DMS153 treated with DMSO at 0.1 percent for 48 hours (cell line): Measurements from ENCODE around the gene GRPEL2.

ENCODE experiments used
- DNase-seq: peaks from one replicate; lab custom pipeline; 2025; ENCODE audit not compliant: unreplicated experiment; lab: John Stamatoyannopoulos, UW

The GRPEL2 gene

GRCh38 chr5:149345147-149345891 lies at the start of gene GRPEL2:
GRPEL2 (plus strand) TSS chr5:149345499; CDS start chr5:149345540, 41 bp downstream.
- DNase-seq: peak; percentile 67

- DNase-seq: no peak
Observed at GRCh38 chr5:149297340-149298025, 47.8 kb upstream of the GRPEL2 start.

- no peak for DNase-seq
Observed at GRCh38 chr5:149298163-149298562, 47.1 kb upstream of the GRPEL2 start.

GRCh38 chr5:149298842-149299404 lies 46.4 kb upstream of the GRPEL2 start:
- DNase-seq: no peak

GRCh38 chr5:149299451-149300054 lies 45.7 kb upstream of the GRPEL2 start:
- DNase-seq: no peak

- DNase-seq: no peak
Observed at GRCh38 chr5:149300441-149300840, 44.9 kb upstream of the GRPEL2 start.

- no peak for DNase-seq
Observed at GRCh38 chr5:149301049-149301743, 44.1 kb upstream of the GRPEL2 start.

- DNase-seq: no peak
Observed at GRCh38 chr5:149301744-149302380, 43.4 kb upstream of the GRPEL2 start.

- no peak for DNase-seq
Observed at GRCh38 chr5:149302641-149303040, 42.7 kb upstream of the GRPEL2 start.

- no peak for DNase-seq
Observed at GRCh38 chr5:149303210-149303609, 42.1 kb upstream of the GRPEL2 start.

GRCh38 chr5:149304195-149305078 lies 40.9 kb upstream of the GRPEL2 start:
- DNase-seq: no peak

GRCh38 chr5:149309354-149309753 lies 35.9 kb upstream of the GRPEL2 start:
- DNase-seq: no peak

- DNase-seq: no peak
Observed at GRCh38 chr5:149310488-149310887, 34.8 kb upstream of the GRPEL2 start.

- DNase-seq: no peak
Observed at GRCh38 chr5:149310947-149311658, 34.2 kb upstream of the GRPEL2 start.

- no peak for DNase-seq
Observed at GRCh38 chr5:149313151-149313841, 32.0 kb upstream of the GRPEL2 start.

GRCh38 chr5:149314571-149315111 lies 30.7 kb upstream of the GRPEL2 start:
- no peak for DNase-seq

GRCh38 chr5:149315753-149316152 lies 29.5 kb upstream of the GRPEL2 start:
- DNase-seq: no peak
